ENCODE measurements around the gene GBP6. TPM values are rescaled to one million over a fixed set of nuclear protein-coding genes. Genes with fewer than 3 reads are reported as not detected.
A peak's percentile ranks its signal among the peaks of the same experiment; 100 is the strongest.
"Not testable (repeated sequence)": the region's sequence is repeated elsewhere in the genome, so short reads cannot be mapped to it uniquely, and the experiment has no call there.

The GBP6 gene
- total RNA-seq, 1 donor from 2014 or later, result not detected

- intact Hi-C loops (cut with DNase I), result no loop called here
- ATAC-seq (no peak), DNase-seq (ENCODE audit: low spot score) (no peak)
These were observed 663 bp upstream of the GBP6 start for GRCh38 chr1:89363196-89363595.

GRCh38 chr1:89364954-89365550 is 1.2 kb downstream of the GBP6 start:
- ATAC-seq (no peak), DNase-seq (ENCODE audit: low spot score) (no peak)
- intact Hi-C loops (cut with DNase I), result no loop called here

GRCh38 chr1:89367221-89367620 is 3.4 kb downstream of the GBP6 start:
- intact Hi-C loops (cut with DNase I), result no loop called here

GRCh38 chr1:89369331-89369730 is 5.5 kb downstream of the GBP6 start:
- intact Hi-C loops (cut with DNase I), result no loop called here
- DNase-seq (ENCODE audit: low spot score), result no peak
- ATAC-seq, result no peak

More at GRCh38 chr1:89367221-89367620, 3.4 kb downstream of the GBP6 start:
- ATAC-seq (no peak), DNase-seq (ENCODE audit: low spot score) (no peak)

- ATAC-seq; intact Hi-C loops (cut with DNase I); DNase-seq (ENCODE audit: low spot score): not testable (repeated sequence)
These were observed 10.0 kb downstream of the GBP6 start for GRCh38 chr1:89373810-89374209.

- ATAC-seq, result no peak
- intact Hi-C loops (cut with DNase I), result no loop called here
- no peak for DNase-seq (ENCODE audit: low spot score)
These were observed 14.1 kb downstream of the GBP6 start for GRCh38 chr1:89378001-89378400.

- intact Hi-C loops (cut with DNase I), result no loop called here
- no peak for DNase-seq (ENCODE audit: low spot score)
These were observed 17.8 kb downstream of the GBP6 start for GRCh38 chr1:89381618-89382017.

GRCh38 chr1:89382479-89382878 is 18.6 kb downstream of the GBP6 start:
- intact Hi-C loops (cut with DNase I), result no loop called here
- ATAC-seq, result no peak
- DNase-seq (ENCODE audit: low spot score), result no peak

More at GRCh38 chr1:89381618-89382017, 17.8 kb downstream of the GBP6 start:
- ATAC-seq, result no peak

GRCh38 chr1:89383185-89383584 is 19.3 kb downstream of the GBP6 start:
- no peak for ATAC-seq
- intact Hi-C loops (cut with DNase I), result no loop called here
- no peak for DNase-seq (ENCODE audit: low spot score)

- no peak for ATAC-seq
- intact Hi-C loops (cut with DNase I), result loop anchor here (10.0 kb wide), 1 partner anchor 1166 kb away; no protein-coding TSS in a partner anchor
- no peak for DNase-seq (ENCODE audit: low spot score)
These were observed 26.8 kb downstream of the GBP6 start for GRCh38 chr1:89390707-89391106.

GRCh38 chr1:89391686-89392085 is 27.8 kb downstream of the GBP6 start:
- ATAC-seq (no peak), DNase-seq (ENCODE audit: low spot score) (no peak)
- intact Hi-C loops (cut with DNase I), result loop anchor here (10.0 kb wide), 1 partner anchor 1167 kb away; no protein-coding TSS in a partner anchor

- intact Hi-C loops (cut with DNase I), result loop anchor here (10.0 kb wide), 1 partner anchor 1170 kb away; no protein-coding TSS in a partner anchor
- no peak for DNase-seq (ENCODE audit: low spot score)
- no peak for ATAC-seq
These were observed 31.0 kb downstream of the GBP6 start for GRCh38 chr1:89394851-89395250.

- ATAC-seq (no peak), DNase-seq (ENCODE audit: low spot score) (no peak)
- intact Hi-C loops (cut with DNase I), result loop anchor here (10.0 kb wide), 1 partner anchor 1172 kb away; no protein-coding TSS in a partner anchor
These were observed 33.0 kb downstream of the GBP6 start for GRCh38 chr1:89396902-89397301.

GRCh38 chr1:89405275-89405929 is 41.5 kb downstream of the GBP6 start:
- ATAC-seq (no peak), DNase-seq (ENCODE audit: low spot score) (no peak)
- intact Hi-C loops (cut with DNase I), result no loop called here

- ATAC-seq, result peak; percentile 93
- DNase-seq (ENCODE audit: low spot score), result no peak
- intact Hi-C loops (cut with DNase I), result no loop called here
These were observed 43.5 kb downstream of the GBP6 start for GRCh38 chr1:89407360-89407759.

- intact Hi-C loops (cut with DNase I); DNase-seq (ENCODE audit: low spot score): not testable (repeated sequence)
- peak; percentile 74 for ATAC-seq
These were observed 43.9 kb downstream of the GBP6 start for GRCh38 chr1:89407768-89408167.

- ATAC-seq (no peak), DNase-seq (ENCODE audit: low spot score) (no peak)
- intact Hi-C loops (cut with DNase I), result no loop called here
These were observed 61.2 kb downstream of the GBP6 start for GRCh38 chr1:89425056-89425455.

- intact Hi-C loops (cut with DNase I), result no loop called here
- ATAC-seq (peak; percentile 42), DNase-seq (ENCODE audit: low spot score) (no peak)
These were observed 65.2 kb downstream of the GBP6 start for GRCh38 chr1:89429062-89429461.

GRCh38 chr1:89429681-89430080 is 65.8 kb downstream of the GBP6 start:
- DNase-seq (ENCODE audit: low spot score); ATAC-seq; intact Hi-C loops (cut with DNase I): not testable (repeated sequence)

GRCh38 chr1:89433421-89433820 is 69.6 kb downstream of the GBP6 start:
- intact Hi-C loops (cut with DNase I), result no loop called here
- ATAC-seq (no peak), DNase-seq (ENCODE audit: low spot score) (no peak)
